Gastroesophageal sphincter (tissue), 4 donors: ENCODE results near the gene HDAC10. TPM values are rescaled to one million over a fixed set of nuclear protein-coding genes. Genes with fewer than 3 reads are reported as not detected.

Experiments used
- ATAC-seq: fragments of 150-250 bp; one replicate; pipeline ENCODE4 v1.9.1; 2016; ENCODE audit warnings: mild to moderate bottlenecking, moderate library complexity
- H3K27ac ChIP-seq, 4 donors: fragments of 200-600 bp; sonication (generic) in 3 of 4; 1 replicate in 3 of 4; 2 replicates in 1 of 4; pipeline ENCODE4 v1.5.1; 2016 to 2019
- H3K27me3 ChIP-seq: fragments of 200-600 bp; sonication (generic); one replicate; pipeline ENCODE4 v1.5.1; 2019
- H3K36me3 ChIP-seq, 2 donors: fragments of 200-600 bp; sonication (generic); one replicate each; pipeline ENCODE4 v1.5.1; 2019; ENCODE audit warnings: control low read depth in 1 of 2
- H3K4me1 ChIP-seq, 3 donors: fragments of 200-600 bp; sonication (generic); 1 replicate in 2 of 3; 2 replicates in 1 of 3; pipeline ENCODE4 v1.5.1; 2016 to 2019; ENCODE audit warnings: control low read depth in 2 of 3
- H3K4me3 ChIP-seq, 2 donors: fragments of 200-600 bp; sonication (generic); one replicate each; pipeline ENCODE4 v1.5.1; 2019; ENCODE audit warnings: mild to moderate bottlenecking in 1 of 2, moderate library complexity in 1 of 2
- H3K9me3 ChIP-seq, 3 donors: fragments of 200-600 bp; sonication (generic); one replicate each; pipeline ENCODE4 v1.5.1; 2017 to 2019; ENCODE audit warnings: control low read depth in 2 of 3
- EP300 ChIP-seq: sonication (generic); formaldehyde crosslinking; IDR thresholded peaks from one replicate; pipeline ENCODE4 v1.6.1; 2017; ENCODE audit warnings: antibody characterized with exemption, mild to moderate bottlenecking
- POLR2A ChIP-seq, 2 donors: fragments of 450-650 bp; IDR thresholded peaks; one replicate each; pipeline ENCODE4 v1.6.1; 2017; ENCODE audit warnings: antibody characterized with exemption in 2 of 2, mild to moderate bottlenecking in 2 of 2, moderate library complexity in 1 of 2
- POLR2AphosphoS5 ChIP-seq: sonication (generic); formaldehyde crosslinking; IDR thresholded peaks from one replicate; pipeline ENCODE4 v1.6.1; 2017; ENCODE audit warnings: antibody characterized with exemption
- WGBS, 2 donors: methylation state at CpG; one replicate each; pipeline ENCODE4 v1.1.5; 2018; ENCODE audit warnings: low coverage in 1 of 2; 5-methylcytosine and 5-hydroxymethylcytosine counted together
- total RNA-seq, 4 donors: library from RNA; depleted of rRNA; stranded (reverse); fragments of >200 nt; gene quantifications; one replicate each; pipeline ENCODE4 v1.1.0, GENCODE V29; 2016
- TF ChIP-seq, protein P1 (sequence below), 4 experiments: fragments of 200-600 bp in 2 of 4; fragments of 450-650 bp in 2 of 4; sonication (generic) in 1 of 4; IDR thresholded peaks; one replicate each; pipeline ENCODE4 v1.5.1; 2017 to 2019; ENCODE audit warnings: antibody characterized with exemption in 4 of 4, mild to moderate bottlenecking in 2 of 4, moderate library complexity in 2 of 4

The HDAC10 gene
- total RNA-seq, 4 donors from 2014 or later, result 9.4 to 24.7 (median 12.5) TPM

DNA sequence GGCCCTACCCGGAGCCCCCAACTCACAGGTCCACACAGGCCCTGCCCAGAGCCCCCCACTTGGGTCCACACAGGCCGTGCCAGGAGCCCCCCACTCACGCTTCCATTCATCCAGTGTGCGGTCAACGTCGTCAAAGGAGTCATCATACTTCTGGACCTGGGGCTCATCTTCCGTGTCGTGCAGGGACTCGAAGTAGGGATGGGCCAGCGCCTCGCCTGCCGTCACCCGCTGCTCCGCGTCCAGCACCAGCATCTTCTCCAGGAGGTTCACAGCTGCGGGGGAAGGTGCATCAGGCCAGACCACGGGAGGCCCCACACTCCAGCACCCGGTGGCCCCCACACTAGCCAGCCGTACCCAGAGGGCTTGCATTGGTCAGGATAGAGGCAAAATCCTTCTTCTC is 4.0 kb upstream of the HDAC10 start:
- TF ChIP-seq EP300 (no peak), POLR2AphosphoS5 (no peak), POLR2A (IDR thresholded peaks at IDR 0.05) (no peak)
- TF ChIP-seq, protein P1, sequence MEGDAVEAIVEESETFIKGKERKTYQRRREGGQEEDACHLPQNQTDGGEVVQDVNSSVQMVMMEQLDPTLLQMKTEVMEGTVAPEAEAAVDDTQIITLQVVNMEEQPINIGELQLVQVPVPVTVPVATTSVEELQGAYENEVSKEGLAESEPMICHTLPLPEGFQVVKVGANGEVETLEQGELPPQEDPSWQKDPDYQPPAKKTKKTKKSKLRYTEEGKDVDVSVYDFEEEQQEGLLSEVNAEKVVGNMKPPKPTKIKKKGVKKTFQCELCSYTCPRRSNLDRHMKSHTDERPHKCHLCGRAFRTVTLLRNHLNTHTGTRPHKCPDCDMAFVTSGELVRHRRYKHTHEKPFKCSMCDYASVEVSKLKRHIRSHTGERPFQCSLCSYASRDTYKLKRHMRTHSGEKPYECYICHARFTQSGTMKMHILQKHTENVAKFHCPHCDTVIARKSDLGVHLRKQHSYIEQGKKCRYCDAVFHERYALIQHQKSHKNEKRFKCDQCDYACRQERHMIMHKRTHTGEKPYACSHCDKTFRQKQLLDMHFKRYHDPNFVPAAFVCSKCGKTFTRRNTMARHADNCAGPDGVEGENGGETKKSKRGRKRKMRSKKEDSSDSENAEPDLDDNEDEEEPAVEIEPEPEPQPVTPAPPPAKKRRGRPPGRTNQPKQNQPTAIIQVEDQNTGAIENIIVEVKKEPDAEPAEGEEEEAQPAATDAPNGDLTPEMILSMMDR (IDR thresholded peaks at IDR 0.05), result no peak
- Histone ChIP-seq H3K27ac (no peak overlapping the region), H3K9me3 (no peaks in the 10 kb centered on the region), H3K36me3 (peaks cover 0 to 12% of the 10 kb centered on the region in 2 donors), H3K4me1 (peaks cover 0 to 36% (median 14%) of the 10 kb centered on the region in 3 donors), H3K4me3 (no peak overlapping the region), H3K27me3 (peaks cover 27% of the 10 kb centered on the region)
- no peak for ATAC-seq
- 80% methylated on average over 3 of the region's 19 CpGs; no CpG with 5 or more reads in 1 of the 2 donors for WGBS, 2 donors

DNA sequence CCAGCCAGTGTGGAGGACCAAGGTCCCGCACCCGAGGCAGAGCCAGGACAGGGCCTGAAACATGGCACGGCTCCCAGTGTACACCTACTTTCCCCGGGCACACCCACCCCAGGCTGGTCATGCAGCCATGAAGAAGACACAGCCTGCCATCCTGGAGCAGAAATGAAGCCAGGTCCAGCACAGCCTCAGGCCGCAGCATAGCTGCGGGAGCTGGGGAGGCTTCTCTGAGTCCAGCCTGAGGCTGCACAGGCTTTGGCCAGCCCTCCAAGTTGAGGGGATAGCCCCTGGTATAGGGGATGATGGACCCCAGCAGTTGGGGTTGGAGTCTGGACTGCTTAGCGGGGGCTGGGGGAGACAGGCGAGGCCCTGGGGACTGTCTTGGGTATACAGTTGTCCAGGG is 2.9 kb upstream of the HDAC10 start:
- no peaks in the 10 kb centered on the region for H3K9me3 ChIP-seq
- no peak overlapping the region for H3K27ac ChIP-seq
- H3K27me3 ChIP-seq, result peaks cover 15% of the 10 kb centered on the region
- TF ChIP-seq, protein P1 (IDR thresholded peaks at IDR 0.05), result no peak
- no peak for TF ChIP-seq POLR2A (IDR thresholded peaks at IDR 0.05)
- TF ChIP-seq POLR2AphosphoS5, result no peak
- WGBS, 2 donors, result 27% methylated on average over 3 of the region's 8 CpGs; no CpG with 5 or more reads in 1 of the 2 donors
- H3K36me3 ChIP-seq, result peaks cover 0 to 12% of the 10 kb centered on the region in 2 donors
- ATAC-seq, result no peak
- no peak overlapping the region for H3K4me3 ChIP-seq
- H3K4me1 ChIP-seq, result peaks cover 0 to 36% (median 23%) of the 10 kb centered on the region in 3 donors

DNA sequence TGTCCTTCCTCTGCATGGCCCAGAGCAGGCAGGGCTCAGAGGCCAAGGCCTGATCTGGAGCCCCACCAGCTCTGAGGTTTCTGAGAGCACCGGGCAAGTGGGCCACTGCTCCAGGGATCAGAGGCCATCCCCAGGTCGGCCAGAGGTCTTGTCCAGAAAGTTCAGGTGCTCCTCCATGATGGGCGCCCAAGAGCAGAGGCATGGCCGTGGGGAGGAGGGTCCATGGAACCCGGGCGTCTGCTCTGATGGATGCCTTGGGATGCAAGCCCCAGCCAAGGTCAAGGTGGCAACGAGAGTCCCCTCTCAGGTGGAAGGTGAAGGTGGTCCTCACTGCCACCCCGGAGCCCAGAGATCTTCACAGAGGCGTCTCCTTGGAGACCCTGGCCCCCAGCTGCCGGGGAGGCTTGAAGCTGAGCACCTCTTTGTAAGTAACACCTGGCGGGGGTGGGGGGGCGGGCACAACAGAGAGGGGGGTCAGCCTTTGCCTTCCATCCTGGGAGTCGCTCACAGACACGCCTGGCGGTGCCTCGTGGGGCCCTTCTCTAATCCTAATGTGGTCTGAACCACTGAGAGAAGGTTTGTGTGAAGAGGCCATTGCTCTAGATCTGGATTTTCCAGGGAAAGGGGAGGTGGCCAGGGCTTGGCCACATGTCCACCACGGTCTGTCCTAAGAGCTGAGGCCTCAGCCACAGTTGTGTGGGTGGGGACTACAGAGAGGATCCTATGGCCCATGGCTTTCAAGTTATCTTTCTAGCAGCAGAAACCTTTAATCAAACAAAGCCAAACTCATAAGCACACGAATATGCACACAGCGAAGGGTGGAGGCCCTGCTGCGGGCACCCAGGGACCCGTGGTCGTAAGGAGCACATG is 2.2 kb upstream of the HDAC10 start:
- no peak for ATAC-seq
- H3K27me3 ChIP-seq, result peaks cover 8% of the 10 kb centered on the region
- H3K9me3 ChIP-seq, result no peaks in the 10 kb centered on the region
- H3K36me3 ChIP-seq, result peaks cover 0 to 12% of the 10 kb centered on the region in 2 donors
- no peak overlapping the region for H3K4me3 ChIP-seq
- H3K27ac ChIP-seq, result no peak overlapping the region
- H3K4me1 ChIP-seq, result peaks cover 0 to 42% (median 23%) of the 10 kb centered on the region in 3 donors
- TF ChIP-seq, protein P1 (IDR thresholded peaks at IDR 0.05), result no peak
- no peak for TF ChIP-seq POLR2A (IDR thresholded peaks at IDR 0.05)
- no peak for TF ChIP-seq POLR2AphosphoS5
- TF ChIP-seq EP300, result no peak
- WGBS, 2 donors, result 64 to 73% methylated on average over 3 of the region's 22 CpGs

DNA sequence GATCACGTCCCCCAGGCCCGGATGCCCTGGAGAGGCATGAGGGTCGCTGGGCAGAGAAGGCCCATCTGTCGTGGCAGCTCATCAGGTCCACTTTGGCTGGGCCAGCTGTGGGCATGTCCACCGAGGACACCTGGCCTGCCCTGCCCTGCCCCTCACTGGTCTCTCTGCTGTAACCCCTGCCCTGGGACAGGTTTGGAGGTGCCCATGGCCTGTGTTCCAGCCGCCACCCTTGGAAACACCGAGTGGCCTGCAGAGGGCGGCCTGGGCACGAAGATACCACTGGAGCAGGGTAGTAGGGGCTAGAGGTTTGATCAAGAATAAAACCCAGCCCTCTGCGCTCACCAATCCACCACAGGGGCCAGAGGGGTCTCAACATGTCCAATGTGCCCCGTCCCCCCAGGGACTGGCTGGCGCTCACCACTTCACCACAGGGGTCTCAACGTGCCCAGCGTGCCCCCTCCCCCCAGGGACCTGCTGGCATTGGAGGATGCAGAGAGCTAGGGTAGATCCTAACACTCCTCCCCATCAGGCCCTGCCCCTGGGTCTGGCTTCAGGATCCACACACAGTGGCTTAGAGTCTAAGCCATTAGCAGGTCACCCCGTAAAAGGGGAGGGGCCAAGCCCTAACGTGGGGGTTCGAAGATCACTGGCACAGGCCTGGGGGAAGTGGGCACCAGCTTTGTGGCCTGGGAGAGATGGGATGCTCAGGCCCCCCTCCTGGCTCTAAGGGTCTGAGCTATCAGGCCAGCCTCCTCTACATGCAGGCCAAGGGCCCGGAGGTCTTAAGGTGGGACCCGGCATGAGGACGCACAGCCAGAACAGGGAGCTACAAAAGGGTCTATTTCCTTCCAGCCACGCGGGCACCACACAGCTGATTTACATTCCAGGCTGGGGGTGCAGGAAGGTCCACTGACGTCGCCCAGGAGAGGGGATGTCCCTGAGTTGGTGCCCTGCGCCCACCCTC is 1.3 kb upstream of the HDAC10 start:
- Histone ChIP-seq H3K27me3 (no peaks in the 10 kb centered on the region), H3K9me3 (no peaks in the 10 kb centered on the region), H3K4me1 (peaks cover 0 to 51% (median 23%) of the 10 kb centered on the region in 3 donors), H3K36me3 (peaks cover 0 to 16% of the 10 kb centered on the region in 2 donors), H3K27ac (peak overlapping the region in 3 of 4 donors; percentile 82 to 83 (median 82)), H3K4me3 (peak overlapping the region in 1 of 2 donors; percentile 74)
- ATAC-seq, result peak; percentile 66
- TF ChIP-seq, protein P1 (IDR thresholded peaks at IDR 0.05), result peak in 3 of 4 experiments; percentile 58 to 78 (median 67)
- TF ChIP-seq POLR2A (IDR thresholded peaks at IDR 0.05), result no peak
- no peak for TF ChIP-seq EP300
- WGBS, 2 donors, result no CpG with 5 or more reads among the region's 25 CpGs
